ENCODE data around the gene SPIRE2.

DNA sequence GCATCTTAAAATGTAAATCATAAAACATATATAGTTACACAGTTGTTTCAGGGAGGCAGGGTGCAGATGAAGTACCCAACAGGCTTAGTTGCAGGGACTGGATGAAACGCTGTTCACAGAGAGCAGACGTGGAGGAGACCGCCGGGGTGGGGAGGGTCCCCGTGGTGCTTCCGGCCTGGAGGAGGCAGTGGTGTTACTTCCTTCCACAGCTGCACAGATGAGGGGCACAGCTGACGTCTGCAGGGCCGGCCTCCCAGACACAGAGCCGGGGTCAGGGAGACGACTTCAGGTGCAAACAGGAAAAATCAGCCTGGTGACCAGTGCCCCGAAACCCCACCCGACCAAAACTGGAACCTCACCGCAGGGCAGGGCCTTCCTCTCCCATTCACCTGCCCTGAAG is 17.1 kb downstream of the SPIRE2 start:
- TF ChIP-seq, protein P1, sequence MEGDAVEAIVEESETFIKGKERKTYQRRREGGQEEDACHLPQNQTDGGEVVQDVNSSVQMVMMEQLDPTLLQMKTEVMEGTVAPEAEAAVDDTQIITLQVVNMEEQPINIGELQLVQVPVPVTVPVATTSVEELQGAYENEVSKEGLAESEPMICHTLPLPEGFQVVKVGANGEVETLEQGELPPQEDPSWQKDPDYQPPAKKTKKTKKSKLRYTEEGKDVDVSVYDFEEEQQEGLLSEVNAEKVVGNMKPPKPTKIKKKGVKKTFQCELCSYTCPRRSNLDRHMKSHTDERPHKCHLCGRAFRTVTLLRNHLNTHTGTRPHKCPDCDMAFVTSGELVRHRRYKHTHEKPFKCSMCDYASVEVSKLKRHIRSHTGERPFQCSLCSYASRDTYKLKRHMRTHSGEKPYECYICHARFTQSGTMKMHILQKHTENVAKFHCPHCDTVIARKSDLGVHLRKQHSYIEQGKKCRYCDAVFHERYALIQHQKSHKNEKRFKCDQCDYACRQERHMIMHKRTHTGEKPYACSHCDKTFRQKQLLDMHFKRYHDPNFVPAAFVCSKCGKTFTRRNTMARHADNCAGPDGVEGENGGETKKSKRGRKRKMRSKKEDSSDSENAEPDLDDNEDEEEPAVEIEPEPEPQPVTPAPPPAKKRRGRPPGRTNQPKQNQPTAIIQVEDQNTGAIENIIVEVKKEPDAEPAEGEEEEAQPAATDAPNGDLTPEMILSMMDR (IDR thresholded peaks at IDR 0.05): no peak
- TF ChIP-seq POLR2A (IDR thresholded peaks at IDR 0.05): no peak
